Astrocyte (in vitro differentiated cells and primary cell): ENCODE data around the gene TRAFD1. TPM values are rescaled to one million over a fixed set of nuclear protein-coding genes. Genes with fewer than 3 reads are reported as not detected.

Experiments used
- DNase-seq: peaks from one replicate; pipeline ENCODE4 v3.0.0-alpha.2; 2010; ENCODE audit warnings: low read depth
- FAIRE-seq: peaks from 2 replicates; lab custom pipeline; 2011; peaks lifted over from hg19 to GRCh38; lab: Jason Lieb, UNC
- H2AFZ ChIP-seq: 2 replicates; pipeline ENCODE4 v1.6.0; 2012; ENCODE audit warnings: low read depth, low read length, inconsistent platforms
- H3K27ac ChIP-seq: 2 replicates; pipeline ENCODE4 v1.5.1; 2011; ENCODE audit warnings: low read depth, low read length, inconsistent platforms
- H3K27me3 ChIP-seq: 2 replicates; pipeline ENCODE4 v1.6.0; 2011; ENCODE audit warnings: low read length, inconsistent platforms; ENCODE audit not compliant: insufficient read depth
- H3K36me3 ChIP-seq: 2 replicates; pipeline ENCODE4 v1.5.1; 2011; ENCODE audit warnings: low read length, inconsistent platforms; ENCODE audit not compliant: insufficient read depth
- H3K4me1 ChIP-seq: 2 replicates; pipeline ENCODE4 v1.5.1; 2011; ENCODE audit warnings: low read length, inconsistent platforms; ENCODE audit not compliant: insufficient read depth
- H3K4me2 ChIP-seq: 2 replicates; pipeline ENCODE4 v1.6.0; 2012; ENCODE audit warnings: low read length, inconsistent platforms
- H3K4me3 ChIP-seq: 2 replicates; pipeline ENCODE4 v1.5.1; 2011; ENCODE audit warnings: low read depth, mild to moderate bottlenecking, low read length, inconsistent platforms; ENCODE audit not compliant: insufficient read depth
- H3K79me2 ChIP-seq: 2 replicates; pipeline ENCODE4 v1.6.0; 2012; ENCODE audit warnings: mild to moderate bottlenecking, low read length, inconsistent platforms; ENCODE audit not compliant: insufficient read depth
- H3K9ac ChIP-seq: 2 replicates; pipeline ENCODE4 v1.6.0; 2012; ENCODE audit warnings: mild to moderate bottlenecking, low read length, inconsistent platforms
- H3K9me3 ChIP-seq: 2 replicates; pipeline ENCODE4 v1.5.1; 2012; ENCODE audit warnings: low read depth, mild to moderate bottlenecking, low read length, inconsistent platforms; ENCODE audit not compliant: insufficient read depth
- H4K20me1 ChIP-seq: 2 replicates; pipeline ENCODE4 v1.6.0; 2012; ENCODE audit warnings: low read length, inconsistent platforms; ENCODE audit not compliant: insufficient read depth
- H3K27ac Mint-ChIP-seq: one replicate; pipeline ENCODE4 v1.8.0; 2021; ENCODE audit warnings: mild to moderate bottlenecking, mixed read lengths; ENCODE audit not compliant: unreplicated experiment
- H3K27me3 Mint-ChIP-seq: one replicate; pipeline ENCODE4 v1.8.0; 2021; ENCODE audit warnings: low read depth, mixed read lengths; ENCODE audit not compliant: unreplicated experiment
- H3K36me3 Mint-ChIP-seq: one replicate; pipeline ENCODE4 v1.8.0; 2021; ENCODE audit warnings: low read depth, mixed read lengths; ENCODE audit not compliant: unreplicated experiment
- H3K4me1 Mint-ChIP-seq: one replicate; pipeline ENCODE4 v1.8.0; 2021; ENCODE audit warnings: low read depth, mixed read lengths; ENCODE audit not compliant: unreplicated experiment
- H3K4me3 Mint-ChIP-seq: one replicate; pipeline ENCODE4 v1.8.0; 2021; ENCODE audit warnings: mild to moderate bottlenecking, moderate library complexity, mixed read lengths; ENCODE audit not compliant: unreplicated experiment
- H3K9me3 Mint-ChIP-seq: one replicate; pipeline ENCODE4 v1.8.0; 2021; ENCODE audit warnings: mild to moderate bottlenecking, mixed read lengths; ENCODE audit not compliant: unreplicated experiment
- EZH2 ChIP-seq: IDR thresholded peaks from 2 replicates; pipeline ENCODE4 v1.6.1; 2012; ENCODE audit warnings: mild to moderate bottlenecking, low read length, inconsistent platforms; ENCODE audit not compliant: insufficient read depth
- total RNA-seq: library from RNA; stranded (reverse); gene quantifications from 2 replicates; pipeline ENCODE4 v1.2.1, GENCODE V29; 2021
- TF ChIP-seq, protein P1 (sequence below): IDR thresholded peaks from 2 replicates; pipeline ENCODE4 v1.5.1; 2011; ENCODE audit warnings: low read depth, mild to moderate bottlenecking, inconsistent platforms, low read length, moderate library complexity; ENCODE audit not compliant: insufficient read depth

TRAFD1 gene
- total RNA-seq, 1 donor from 2014 or later: 35.6 TPM

DNA sequence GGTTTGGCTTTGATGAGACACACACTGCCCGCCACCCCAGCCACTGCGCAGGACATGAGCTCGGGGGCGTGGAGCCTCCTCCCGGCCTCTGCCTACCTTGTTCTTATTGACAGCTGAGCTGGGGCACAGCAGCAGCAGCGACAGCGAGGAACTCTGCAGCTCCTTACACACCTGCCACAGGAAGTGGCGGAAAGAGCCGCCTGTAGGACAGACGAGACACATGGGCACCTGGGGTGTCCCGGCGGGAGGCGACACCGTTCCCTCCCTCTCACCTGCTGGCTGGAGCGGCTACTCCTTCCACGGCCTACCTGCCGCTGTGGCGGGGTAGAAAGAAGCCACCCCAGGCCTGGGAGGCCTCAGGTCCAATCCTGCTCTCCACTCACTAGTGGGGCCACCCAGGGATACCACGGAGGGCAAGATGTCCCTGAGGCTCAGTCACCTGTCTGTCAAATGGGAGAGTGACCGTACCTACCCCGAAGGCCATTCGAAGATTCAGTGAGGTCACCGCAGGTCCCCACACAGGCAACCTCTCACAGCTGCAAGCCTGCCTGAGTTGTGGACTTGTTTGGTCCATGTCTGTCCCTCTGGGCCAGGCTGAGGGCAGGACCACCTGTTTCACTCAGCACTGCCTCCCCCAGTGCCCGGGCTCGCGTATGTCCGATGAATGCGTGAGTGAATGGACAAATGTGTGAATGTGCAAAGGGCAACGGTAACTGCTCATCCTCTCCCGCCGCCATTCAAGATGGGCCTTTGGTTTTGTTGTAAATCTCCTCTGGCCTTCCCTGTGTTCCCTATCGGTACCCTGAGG lies 42.6 kb downstream of the TRAFD1 start:
- Histone ChIP-seq H3K9me3 (no peaks in the 10 kb centered on the region), H3K36me3 (no peaks in the 10 kb centered on the region), H3K27ac (no peak overlapping the region), H3K4me3 (no peak overlapping the region), H3K27me3 (no peaks in the 10 kb centered on the region), H3K4me1 (no peaks in the 10 kb centered on the region), H4K20me1 (no peaks in the 10 kb centered on the region), H3K4me2 (no peak overlapping the region), H3K79me2 (no peaks in the 10 kb centered on the region), H2AFZ (no peak overlapping the region), H3K9ac (no peak overlapping the region)
- H3K27me3 Mint-ChIP-seq: no peaks in the 10 kb centered on the region
- no peaks in the 10 kb centered on the region for H3K9me3 Mint-ChIP-seq
- H3K36me3 Mint-ChIP-seq: peaks cover 16% of the 10 kb centered on the region
- DNase-seq (no peak), FAIRE-seq (no peak)
- no peak for TF ChIP-seq EZH2
- TF ChIP-seq, protein P1, sequence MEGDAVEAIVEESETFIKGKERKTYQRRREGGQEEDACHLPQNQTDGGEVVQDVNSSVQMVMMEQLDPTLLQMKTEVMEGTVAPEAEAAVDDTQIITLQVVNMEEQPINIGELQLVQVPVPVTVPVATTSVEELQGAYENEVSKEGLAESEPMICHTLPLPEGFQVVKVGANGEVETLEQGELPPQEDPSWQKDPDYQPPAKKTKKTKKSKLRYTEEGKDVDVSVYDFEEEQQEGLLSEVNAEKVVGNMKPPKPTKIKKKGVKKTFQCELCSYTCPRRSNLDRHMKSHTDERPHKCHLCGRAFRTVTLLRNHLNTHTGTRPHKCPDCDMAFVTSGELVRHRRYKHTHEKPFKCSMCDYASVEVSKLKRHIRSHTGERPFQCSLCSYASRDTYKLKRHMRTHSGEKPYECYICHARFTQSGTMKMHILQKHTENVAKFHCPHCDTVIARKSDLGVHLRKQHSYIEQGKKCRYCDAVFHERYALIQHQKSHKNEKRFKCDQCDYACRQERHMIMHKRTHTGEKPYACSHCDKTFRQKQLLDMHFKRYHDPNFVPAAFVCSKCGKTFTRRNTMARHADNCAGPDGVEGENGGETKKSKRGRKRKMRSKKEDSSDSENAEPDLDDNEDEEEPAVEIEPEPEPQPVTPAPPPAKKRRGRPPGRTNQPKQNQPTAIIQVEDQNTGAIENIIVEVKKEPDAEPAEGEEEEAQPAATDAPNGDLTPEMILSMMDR: no peak
- H3K4me1 Mint-ChIP-seq: no peaks in the 10 kb centered on the region
- H3K4me3 Mint-ChIP-seq: no peak overlapping the region
- no peak overlapping the region for H3K27ac Mint-ChIP-seq

- H3K9ac ChIP-seq: no peak overlapping the region
- no peak overlapping the region for H3K4me3 Mint-ChIP-seq
- peaks cover 17% of the 10 kb centered on the region for H3K36me3 Mint-ChIP-seq
- H3K4me2 ChIP-seq: no peak overlapping the region
- no peaks in the 10 kb centered on the region for H3K9me3 ChIP-seq
- H3K27ac Mint-ChIP-seq: no peak overlapping the region
- H3K36me3 ChIP-seq: no peaks in the 10 kb centered on the region
- no peak overlapping the region for H3K4me3 ChIP-seq
- no peaks in the 10 kb centered on the region for H3K4me1 Mint-ChIP-seq
- DNase-seq: no peak
- no peaks in the 10 kb centered on the region for H4K20me1 ChIP-seq
- TF ChIP-seq, protein P1: no peak
- no peak for TF ChIP-seq EZH2
- H3K79me2 ChIP-seq: no peaks in the 10 kb centered on the region
- no peak overlapping the region for H2AFZ ChIP-seq
- H3K4me1 ChIP-seq: no peaks in the 10 kb centered on the region
- no peak overlapping the region for H3K27ac ChIP-seq
- no peak for FAIRE-seq
- H3K27me3 ChIP-seq: no peaks in the 10 kb centered on the region
- H3K27me3 Mint-ChIP-seq: no peaks in the 10 kb centered on the region
- no peaks in the 10 kb centered on the region for H3K9me3 Mint-ChIP-seq
Observed at GRCh38 chr12:112168561-112168971, 43.2 kb downstream of the TRAFD1 start.

DNA sequence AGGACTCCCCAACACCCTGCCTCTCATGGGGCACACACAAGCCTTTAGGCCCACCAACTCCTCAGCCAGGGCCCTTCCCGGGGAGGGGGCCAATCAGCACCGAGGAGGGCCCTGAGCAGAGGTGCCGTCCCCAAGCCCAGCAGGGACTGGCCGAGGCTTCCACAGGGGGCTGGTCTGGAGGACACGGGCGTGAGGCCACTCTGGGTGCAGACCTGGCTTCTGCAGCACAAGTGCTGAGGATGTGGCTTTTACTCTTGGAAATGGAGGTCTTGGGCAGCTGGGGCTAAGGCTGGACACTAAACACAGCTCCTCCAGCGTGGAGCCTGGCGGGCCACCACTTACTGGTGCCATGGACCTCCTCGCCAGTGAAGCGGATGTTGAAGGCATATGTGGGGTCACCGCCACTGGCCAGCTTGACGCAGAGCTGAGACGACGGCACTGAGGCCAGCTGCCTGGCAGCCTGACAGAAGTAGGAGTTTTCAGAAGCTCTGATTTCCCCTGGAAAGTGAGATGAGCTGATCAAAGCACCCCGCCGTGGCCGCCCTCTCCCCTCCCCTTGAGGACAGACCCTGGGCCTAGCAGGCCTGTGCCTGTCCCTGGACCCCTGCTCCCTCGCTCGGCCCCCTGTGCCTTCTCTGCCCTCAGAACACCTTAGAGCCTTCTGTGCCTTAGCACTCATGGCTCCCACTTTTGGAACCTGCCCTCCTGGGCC lies 44.0 kb downstream of the TRAFD1 start:
- H3K9me3 ChIP-seq: no peaks in the 10 kb centered on the region
- no peak overlapping the region for H2AFZ ChIP-seq
- no peak overlapping the region for H3K4me2 ChIP-seq
- no peaks in the 10 kb centered on the region for H3K27me3 ChIP-seq
- TF ChIP-seq, protein P1: no peak
- no peak for TF ChIP-seq EZH2
- H4K20me1 ChIP-seq: no peaks in the 10 kb centered on the region
- H3K79me2 ChIP-seq: no peaks in the 10 kb centered on the region
- no peaks in the 10 kb centered on the region for H3K27me3 Mint-ChIP-seq
- FAIRE-seq (no peak), DNase-seq (no peak)
- H3K4me1 Mint-ChIP-seq: no peaks in the 10 kb centered on the region
- no peak overlapping the region for H3K9ac ChIP-seq
- H3K27ac ChIP-seq: no peak overlapping the region
- H3K4me1 ChIP-seq: no peaks in the 10 kb centered on the region
- no peak overlapping the region for H3K4me3 ChIP-seq
- H3K27ac Mint-ChIP-seq: no peak overlapping the region
- H3K4me3 Mint-ChIP-seq: no peak overlapping the region
- no peaks in the 10 kb centered on the region for H3K9me3 Mint-ChIP-seq
- peaks cover 17% of the 10 kb centered on the region for H3K36me3 Mint-ChIP-seq
- H3K36me3 ChIP-seq: no peaks in the 10 kb centered on the region
